ENCODE measurements around the gene IRX4. TPM values are rescaled to one million over a fixed set of nuclear protein-coding genes. Genes with fewer than 3 reads are reported as not detected.

IRX4 gene
- total RNA-seq, 1 donor from 2014 or later, result 0.72 TPM

DNA sequence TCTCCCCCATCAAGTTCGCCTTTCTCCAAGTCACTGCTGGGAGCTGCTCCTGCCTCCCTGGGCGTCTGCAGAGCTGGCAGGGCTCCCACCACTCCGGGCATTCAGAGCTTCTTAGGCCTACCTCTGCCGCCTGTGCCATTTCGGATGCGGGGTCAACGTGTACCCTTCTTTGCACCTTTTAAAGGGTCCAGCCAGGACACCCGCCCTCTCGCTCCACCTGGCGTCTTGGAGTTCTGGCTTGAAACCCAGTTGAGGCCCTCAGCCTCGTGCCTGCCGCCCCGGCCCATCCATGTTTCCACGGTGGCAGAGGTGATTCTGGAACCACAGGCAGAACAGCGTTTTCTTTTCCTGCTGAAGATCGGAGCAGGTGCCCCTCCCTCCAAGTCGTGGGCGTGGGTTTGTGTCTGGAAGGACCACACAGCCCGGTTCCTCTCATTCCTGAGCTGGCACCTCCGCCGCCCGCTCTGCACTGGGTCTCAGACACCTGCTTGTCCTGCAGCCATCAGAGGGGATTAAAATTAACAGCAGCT lies 48.6 kb downstream of the IRX4 start:
- peaks cover 2% of the 10 kb centered on the region for H3K27me3 Mint-ChIP-seq (ENCODE audit: unreplicated experiment)
- no peak for DNase-seq (ENCODE audit: low spot score)
- no peaks in the 10 kb centered on the region for H3K9me3 Mint-ChIP-seq (ENCODE audit: unreplicated experiment)
- H3K36me3 Mint-ChIP-seq (ENCODE audit: low read depth, unreplicated experiment), result no peaks in the 10 kb centered on the region
- TF ChIP-seq, protein P1, sequence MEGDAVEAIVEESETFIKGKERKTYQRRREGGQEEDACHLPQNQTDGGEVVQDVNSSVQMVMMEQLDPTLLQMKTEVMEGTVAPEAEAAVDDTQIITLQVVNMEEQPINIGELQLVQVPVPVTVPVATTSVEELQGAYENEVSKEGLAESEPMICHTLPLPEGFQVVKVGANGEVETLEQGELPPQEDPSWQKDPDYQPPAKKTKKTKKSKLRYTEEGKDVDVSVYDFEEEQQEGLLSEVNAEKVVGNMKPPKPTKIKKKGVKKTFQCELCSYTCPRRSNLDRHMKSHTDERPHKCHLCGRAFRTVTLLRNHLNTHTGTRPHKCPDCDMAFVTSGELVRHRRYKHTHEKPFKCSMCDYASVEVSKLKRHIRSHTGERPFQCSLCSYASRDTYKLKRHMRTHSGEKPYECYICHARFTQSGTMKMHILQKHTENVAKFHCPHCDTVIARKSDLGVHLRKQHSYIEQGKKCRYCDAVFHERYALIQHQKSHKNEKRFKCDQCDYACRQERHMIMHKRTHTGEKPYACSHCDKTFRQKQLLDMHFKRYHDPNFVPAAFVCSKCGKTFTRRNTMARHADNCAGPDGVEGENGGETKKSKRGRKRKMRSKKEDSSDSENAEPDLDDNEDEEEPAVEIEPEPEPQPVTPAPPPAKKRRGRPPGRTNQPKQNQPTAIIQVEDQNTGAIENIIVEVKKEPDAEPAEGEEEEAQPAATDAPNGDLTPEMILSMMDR (IDR thresholded peaks at IDR 0.05; ENCODE audit: unreplicated experiment), result no peak
- H3K27ac Mint-ChIP-seq (ENCODE audit: unreplicated experiment), result no peak overlapping the region
- H3K4me3 Mint-ChIP-seq (ENCODE audit: unreplicated experiment), result no peak overlapping the region
- H3K4me1 Mint-ChIP-seq (ENCODE audit: unreplicated experiment), result peaks cover 10% of the 10 kb centered on the region

- Mint-ChIP-seq H3K36me3 (ENCODE audit: low read depth, unreplicated experiment) (no peaks in the 10 kb centered on the region), H3K27me3 (ENCODE audit: unreplicated experiment) (no peaks in the 10 kb centered on the region), H3K4me1 (ENCODE audit: unreplicated experiment) (peaks cover 10% of the 10 kb centered on the region), H3K9me3 (ENCODE audit: unreplicated experiment) (no peaks in the 10 kb centered on the region), H3K27ac (ENCODE audit: unreplicated experiment) (no peak overlapping the region), H3K4me3 (ENCODE audit: unreplicated experiment) (no peak overlapping the region)
- no peak for DNase-seq (ENCODE audit: low spot score)
- TF ChIP-seq, protein P1 (IDR thresholded peaks at IDR 0.05; ENCODE audit: unreplicated experiment), result no peak
Measured at GRCh38 chr5:1833264-1834021, 49.3 kb downstream of the IRX4 start.

- Mint-ChIP-seq H3K4me1 (ENCODE audit: unreplicated experiment) (peaks cover 10% of the 10 kb centered on the region), H3K27ac (ENCODE audit: unreplicated experiment) (no peak overlapping the region), H3K36me3 (ENCODE audit: low read depth, unreplicated experiment) (no peaks in the 10 kb centered on the region), H3K9me3 (ENCODE audit: unreplicated experiment) (no peaks in the 10 kb centered on the region), H3K4me3 (ENCODE audit: unreplicated experiment) (no peak overlapping the region), H3K27me3 (ENCODE audit: unreplicated experiment) (no peaks in the 10 kb centered on the region)
- no peak for DNase-seq (ENCODE audit: low spot score)
- TF ChIP-seq, protein P1 (IDR thresholded peaks at IDR 0.05; ENCODE audit: unreplicated experiment), result no peak
Measured at GRCh38 chr5:1832511-1833250, 50.0 kb downstream of the IRX4 start.

GRCh38 chr5:1831677-1832313 lies 50.9 kb downstream of the IRX4 start:
- Mint-ChIP-seq H3K4me1 (ENCODE audit: unreplicated experiment) (peaks cover 10% of the 10 kb centered on the region), H3K4me3 (ENCODE audit: unreplicated experiment) (no peak overlapping the region), H3K36me3 (ENCODE audit: low read depth, unreplicated experiment) (no peaks in the 10 kb centered on the region), H3K27ac (ENCODE audit: unreplicated experiment) (no peak overlapping the region), H3K9me3 (ENCODE audit: unreplicated experiment) (no peaks in the 10 kb centered on the region), H3K27me3 (ENCODE audit: unreplicated experiment) (no peaks in the 10 kb centered on the region)
- TF ChIP-seq, protein P1 (IDR thresholded peaks at IDR 0.05; ENCODE audit: unreplicated experiment), result no peak
- DNase-seq (ENCODE audit: low spot score), result no peak

All from endothelial cell (in vitro differentiated cells).